Measurements from ENCODE around the gene C1QTNF1.
"Not testable (repeated sequence)": the region's sequence is repeated elsewhere in the genome, so short reads cannot be mapped to it uniquely, and the experiment has no call there.

Gene C1QTNF1

DNA sequence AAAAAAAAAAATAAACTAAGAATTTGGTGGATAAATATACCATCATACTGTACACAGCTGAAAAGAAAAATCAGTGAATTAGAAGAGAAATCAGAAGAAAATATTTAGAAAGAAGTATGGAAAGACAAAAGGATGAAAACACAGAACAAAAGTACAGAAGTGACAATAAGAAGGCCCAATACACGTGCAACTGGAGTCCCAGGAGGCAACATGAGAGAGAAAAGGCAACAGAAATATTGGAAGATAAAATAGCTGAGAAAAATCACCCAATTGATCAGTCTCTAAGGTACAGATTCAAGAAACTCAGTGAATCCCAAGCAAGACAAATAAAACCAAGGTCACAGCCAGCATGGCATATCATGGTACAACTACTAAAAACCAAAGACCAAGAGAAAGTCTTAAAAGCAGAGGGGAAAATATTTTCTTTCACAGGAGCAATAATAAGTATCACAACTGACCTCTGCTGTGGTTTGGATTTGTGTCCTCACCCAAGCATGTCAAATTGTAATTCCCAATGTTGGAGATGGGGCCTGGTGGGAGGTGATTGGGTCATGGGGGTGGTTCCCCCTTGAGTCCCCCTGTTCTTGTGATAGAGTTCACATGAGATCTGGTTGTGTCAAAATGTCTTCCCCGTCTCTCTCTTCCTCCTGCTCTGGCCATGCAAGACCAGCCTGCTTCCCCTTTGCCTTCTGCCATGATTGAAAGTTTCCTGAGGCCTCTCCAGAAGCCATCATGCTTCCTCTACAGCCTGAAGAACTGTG, 30.4 kb downstream of the C1QTNF1 start:
- no peak for DNase-seq (ENCODE audit: low spot score)

DNA sequence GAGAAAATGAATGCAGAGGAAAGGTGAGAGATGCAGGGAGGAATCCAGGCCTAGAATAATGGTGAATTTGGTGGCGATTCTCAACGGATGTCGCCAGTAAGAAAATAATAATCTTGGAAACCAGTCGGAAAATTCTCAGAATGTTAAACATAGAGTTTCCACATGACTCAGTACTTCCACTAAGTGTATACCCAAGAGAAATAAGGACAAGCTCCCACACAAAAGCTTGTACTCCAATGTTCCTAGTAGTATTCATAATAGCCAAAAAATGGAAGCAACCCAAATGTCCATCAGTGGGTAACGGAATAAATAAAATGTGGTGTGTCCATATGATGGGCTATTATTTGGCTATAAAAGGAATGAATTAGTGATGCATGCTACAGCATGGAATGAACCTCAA, 31.2 kb downstream of the C1QTNF1 start:
- no peak for DNase-seq (ENCODE audit: low spot score)

DNA sequence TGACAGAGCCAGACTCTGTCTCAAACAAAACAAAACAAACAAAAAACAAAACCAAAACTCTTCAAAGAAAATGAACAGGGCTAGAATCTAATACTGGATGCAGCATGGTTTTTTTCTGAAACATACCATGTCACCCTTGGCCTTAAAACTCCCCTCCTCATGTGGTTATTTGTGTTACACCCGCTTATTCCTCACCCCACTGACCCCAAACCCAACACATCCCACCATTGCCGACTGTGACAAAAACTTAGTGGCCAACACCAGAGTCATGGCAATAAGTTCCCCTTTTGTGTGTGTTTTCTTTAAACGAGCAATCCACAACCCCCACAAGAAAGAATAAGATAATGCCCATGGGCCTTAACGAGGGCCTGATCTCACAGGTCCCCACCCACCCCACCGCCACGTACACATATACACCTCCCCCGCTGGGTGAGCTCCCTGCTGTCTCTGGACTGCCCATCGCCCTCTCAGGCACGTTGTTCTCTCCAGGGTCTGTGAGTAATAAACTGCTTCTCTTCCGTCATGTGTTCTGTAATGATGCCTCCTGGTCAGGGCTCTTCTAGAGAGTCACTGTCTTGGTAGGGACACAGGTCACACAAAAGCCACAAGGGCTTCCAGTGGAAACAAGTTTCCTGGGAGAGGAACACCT, 33.9 kb downstream of the C1QTNF1 start:
- DNase-seq (ENCODE audit: low spot score), result no peak

DNA sequence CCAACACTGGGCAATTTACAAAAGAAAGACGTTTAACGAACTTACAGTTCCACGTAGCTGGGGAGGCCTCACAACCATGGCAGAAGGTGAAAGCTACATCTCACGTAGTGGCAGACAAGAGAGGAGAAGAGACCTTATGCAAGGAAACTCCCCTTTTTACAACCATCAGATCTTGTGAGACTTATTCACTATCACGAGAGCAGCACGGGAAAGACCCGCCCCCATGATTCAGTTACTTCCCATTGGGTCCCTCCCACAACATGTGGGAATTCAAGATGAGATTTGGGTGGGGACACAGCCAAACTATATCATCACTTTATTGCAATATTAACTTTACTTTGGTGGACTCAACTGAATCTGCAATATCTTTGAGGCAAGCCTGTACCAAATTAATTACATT, 38.7 kb downstream of the C1QTNF1 start:
- no peak for DNase-seq (ENCODE audit: low spot score)

DNA sequence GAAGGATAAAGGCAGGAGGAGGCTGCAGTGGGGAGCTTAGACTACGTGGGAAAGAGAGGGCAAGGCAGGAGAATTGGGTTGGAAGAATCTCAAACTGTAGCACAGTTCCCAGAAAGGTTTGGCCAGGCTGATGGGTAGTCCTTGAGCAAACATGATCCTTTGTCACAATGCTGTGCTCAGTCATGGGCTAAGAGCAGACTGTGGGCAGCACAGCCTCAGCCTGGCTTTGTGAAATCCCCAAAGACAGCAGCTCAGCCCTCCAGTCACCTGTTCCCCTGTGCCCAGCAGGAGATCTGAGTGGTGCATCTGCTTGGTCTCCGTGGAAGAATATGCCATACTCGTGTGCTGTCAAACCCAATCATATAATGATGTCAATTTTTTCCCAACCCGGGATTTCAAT, 40.1 kb downstream of the C1QTNF1 start:
- no peak for DNase-seq (ENCODE audit: low spot score)

DNA sequence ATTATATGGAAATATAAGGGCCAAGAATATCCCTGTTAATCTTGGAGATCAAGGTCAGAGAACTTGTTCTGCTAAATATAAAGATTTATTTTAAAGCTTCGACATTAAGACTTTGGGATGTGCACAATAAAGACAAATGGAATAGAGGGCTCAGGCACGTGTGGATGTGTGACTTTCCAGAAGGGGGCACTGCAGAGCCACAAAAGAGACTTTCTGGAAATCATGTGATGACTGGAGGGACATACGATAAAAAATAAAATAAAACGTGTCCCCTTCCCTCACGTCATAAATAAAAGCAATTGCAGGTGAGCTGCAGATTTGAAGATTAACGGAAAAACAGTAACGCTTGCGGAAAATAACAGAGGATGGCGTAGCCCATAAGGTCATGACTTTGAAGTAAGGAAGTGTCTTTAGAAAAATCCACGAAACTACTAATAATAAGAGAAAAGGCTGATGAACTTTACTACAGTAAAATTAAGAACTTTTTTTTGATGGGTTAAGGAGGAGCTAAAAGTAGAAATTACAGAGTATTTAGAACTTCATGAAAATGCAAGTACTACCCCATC, 41.2 kb downstream of the C1QTNF1 start:
- DNase-seq (ENCODE audit: low spot score), result no peak

DNA sequence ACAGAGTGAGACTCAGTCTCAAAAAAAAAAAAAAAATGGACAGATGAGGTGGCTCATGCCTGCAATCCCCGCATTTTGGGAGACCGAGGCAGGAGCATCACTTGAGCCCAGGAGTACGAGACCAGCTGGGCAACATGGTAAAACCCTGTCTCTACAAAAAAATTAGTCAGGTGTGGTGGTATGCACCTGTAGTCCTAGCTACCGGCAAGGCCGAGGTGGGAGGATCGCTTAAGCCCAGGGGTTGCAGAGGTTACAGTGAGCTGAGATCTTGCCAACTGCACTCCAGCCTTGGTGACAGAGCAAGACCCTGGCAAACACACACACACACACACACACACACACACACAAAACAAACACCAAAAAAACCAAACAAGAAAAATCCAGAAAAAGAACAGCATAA, 43.0 kb downstream of the C1QTNF1 start:
- DNase-seq (ENCODE audit: low spot score), result no peak

DNA sequence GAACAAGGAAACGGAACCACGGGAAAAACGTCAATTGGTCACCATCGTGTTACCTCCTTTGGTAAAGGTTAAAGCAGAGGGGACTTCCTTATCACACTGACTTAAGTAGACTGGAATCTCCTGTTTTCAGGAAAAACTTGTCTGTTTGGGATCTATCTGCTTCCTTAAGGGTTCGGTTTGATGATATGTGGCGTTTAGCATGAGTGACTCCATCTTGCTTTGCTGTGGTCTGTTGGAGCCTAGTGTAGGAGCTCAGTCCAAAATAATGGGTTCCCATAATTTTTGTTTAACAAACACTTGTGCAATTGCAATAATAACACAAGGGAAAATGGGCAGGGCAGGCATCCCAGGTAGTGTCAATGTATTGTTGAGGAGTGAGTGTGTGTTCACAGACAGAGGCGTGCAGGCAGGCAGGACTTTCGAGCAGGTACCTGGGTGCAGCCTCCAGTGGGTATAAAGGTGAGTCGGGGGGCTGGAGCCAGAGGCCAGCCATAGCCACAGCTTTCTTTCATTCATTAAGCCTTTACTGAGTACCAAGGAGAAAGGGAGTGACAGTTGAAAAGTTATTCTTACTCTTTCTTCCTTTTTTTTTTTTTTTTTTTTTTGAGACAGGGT, 46.4 kb downstream of the C1QTNF1 start:
- DNase-seq (ENCODE audit: low spot score), result no peak

DNA sequence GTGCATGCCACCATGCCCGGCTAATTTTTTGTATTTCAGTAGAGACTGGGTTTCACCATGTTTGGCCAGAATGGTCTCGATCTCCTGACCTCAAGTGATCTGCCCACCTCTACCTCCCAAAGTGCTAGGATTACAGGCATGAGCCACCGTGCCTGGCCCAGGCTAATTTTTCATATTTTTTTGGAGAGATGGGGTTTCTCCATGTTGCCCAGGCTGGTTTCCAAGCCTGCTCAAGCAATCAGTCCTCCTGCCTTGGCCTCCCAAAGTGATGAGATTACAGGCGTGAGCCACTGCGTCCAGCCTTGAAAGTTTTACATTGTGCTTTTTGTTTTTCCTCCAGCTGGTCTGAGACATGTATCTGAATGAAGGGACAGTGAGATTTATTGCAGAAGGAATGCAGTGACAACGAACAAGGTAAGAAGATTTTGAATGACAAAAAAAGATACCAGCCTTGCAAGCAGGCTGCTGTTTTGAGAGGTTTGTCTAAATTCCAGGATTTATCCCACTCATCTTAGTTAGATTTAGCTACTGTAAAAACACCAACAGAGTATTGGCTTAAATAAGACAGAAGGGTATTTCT, 47.3 kb downstream of the C1QTNF1 start:
- DNase-seq (ENCODE audit: low spot score), result no peak

DNA sequence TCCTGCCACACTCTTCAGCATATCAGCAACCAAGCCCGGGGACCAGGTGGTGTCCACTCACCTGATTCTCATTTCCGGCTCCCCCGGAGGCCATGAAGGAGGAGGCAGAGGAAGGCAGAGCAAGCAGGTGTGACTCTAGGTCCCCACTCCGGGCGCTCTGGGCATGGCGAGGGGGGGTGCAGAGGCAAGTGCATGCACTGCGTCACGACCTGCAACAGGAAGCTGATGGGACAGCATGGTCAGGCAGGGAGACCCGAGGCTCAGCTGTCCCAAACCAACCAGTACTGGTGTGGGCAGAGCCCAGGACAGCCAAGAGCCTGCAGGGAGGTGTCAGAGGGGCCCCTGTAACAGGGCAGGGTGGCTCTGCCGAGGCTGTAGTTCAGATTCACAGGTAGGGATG, 48.6 kb downstream of the C1QTNF1 start:
- peak; percentile 48 for DNase-seq (ENCODE audit: low spot score)

DNA sequence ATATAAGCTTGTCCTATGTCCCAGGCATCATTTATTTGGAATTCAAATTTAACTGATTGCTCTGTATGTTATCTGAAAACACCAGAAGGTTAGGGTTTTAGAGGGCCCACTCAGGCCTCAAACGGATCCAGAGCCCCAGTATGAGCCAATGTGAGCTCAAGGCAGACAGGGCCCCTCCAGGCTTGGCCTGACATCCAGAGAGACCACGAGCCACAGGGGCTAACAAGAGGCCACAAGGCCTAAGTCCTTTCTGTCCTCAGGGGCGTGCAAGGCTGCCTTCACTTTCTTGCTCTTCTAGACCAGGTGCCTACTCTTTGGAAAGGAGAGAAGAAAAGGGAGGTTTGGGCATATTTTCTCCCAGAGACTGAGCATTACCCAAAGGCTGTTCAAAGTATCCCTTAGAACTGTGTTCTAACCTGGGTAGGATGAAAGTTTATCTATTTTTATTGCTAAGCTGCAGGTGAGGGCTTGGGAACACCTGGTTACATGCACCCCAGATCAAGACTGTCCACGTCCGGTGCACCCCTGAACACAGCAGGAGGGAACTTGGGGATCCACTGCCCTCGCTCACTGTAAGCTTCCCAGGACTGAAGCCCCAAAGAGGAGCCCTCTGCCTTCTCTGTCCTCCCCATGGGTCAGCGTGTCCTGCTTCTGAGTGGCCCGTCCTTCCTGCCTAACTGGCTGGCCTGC, 49.2 kb downstream of the C1QTNF1 start:
- peak; percentile 44 for DNase-seq (ENCODE audit: low spot score)

DNA sequence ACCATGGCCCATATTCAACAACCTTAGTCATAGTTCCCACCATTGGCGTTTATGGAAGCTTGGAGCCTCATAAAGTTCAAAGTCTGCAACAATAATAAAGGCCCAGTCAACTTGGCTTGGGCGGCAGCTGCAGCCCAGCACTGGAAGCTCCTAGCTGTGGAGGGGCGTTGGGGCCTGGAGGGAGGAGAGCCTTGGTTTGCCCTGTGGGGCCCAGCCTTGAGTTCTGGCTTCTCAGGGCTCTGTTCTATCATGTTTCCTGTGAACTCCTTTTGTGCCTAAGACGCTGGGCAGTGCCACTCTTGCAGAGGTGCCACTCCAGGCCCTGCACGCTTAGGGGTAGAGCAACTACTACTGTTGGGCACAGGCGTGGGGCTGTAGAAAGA, 49.7 kb downstream of the C1QTNF1 start:
- DNase-seq (ENCODE audit: low spot score), result peak; percentile 44

DNA sequence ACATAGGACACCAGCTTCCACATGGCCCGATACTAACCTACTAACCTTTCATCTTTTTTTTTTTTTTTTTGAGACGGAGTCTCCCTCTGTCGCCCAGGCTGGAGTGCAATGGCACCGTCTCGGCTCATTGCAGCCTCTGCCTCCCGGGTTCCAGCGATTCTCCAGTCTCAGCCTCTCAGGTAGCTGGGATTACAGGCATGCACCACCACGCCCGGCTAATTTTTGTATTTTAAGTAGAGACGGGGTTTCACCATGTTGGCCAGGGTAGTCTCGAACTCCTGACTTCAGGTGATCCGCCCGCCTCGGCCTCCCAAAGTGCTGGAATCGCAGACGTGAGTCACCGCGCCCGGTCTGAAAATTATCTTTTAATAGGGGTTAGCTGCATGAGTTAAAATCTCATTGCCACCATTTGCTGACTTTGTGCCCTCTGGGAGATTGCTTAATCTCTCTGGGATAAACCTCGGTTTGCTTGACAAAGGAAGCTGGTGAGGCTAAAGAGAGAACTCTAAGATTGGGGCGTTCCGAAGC, 50.2 kb downstream of the C1QTNF1 start:
- not testable (repeated sequence) for DNase-seq (ENCODE audit: low spot score)

DNA sequence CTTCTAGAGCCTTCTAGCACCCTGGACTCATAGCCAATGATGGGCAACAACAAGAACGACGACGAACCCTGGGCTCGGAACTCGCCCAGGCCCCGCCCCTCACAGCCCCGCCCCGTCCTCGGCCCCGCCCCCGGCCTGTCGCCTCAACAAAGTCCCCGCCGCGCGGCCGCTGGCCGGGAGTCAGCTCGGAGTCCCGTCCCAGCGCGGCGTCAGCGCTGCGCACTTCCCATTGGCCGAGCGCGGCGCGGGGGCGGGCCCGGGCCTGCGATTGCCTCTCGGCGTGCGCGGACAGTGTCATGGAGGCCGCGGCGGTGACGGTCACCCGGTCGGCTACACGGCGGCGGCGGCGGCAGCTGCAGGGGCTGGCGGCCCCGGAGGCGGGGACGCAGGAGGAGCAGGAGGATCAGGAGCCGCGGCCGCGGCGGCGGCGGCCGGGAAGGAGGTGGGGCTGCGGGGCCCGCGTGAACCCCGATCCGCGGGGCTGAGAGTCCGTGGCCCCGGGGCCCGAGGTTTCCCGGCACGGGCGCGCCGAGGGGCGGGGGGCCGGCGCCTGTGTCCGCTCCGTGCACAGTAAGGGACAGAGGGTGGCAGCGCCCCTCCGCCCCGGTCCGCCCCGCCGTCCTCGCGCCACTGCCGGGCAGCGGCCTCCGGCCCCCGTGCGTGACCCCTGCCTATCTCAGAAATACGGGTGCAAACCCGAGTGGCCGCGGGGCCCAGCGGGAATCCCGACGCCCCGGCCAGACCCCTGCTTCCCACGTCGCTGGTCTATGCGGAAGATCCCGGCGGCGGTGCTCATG, 50.9 kb downstream of the C1QTNF1 start, which contains the start of gene ENGASE:
ENGASE (plus strand) TSS at position 176 of the 797 bp plus-strand sequence; CDS start at position 297, 121 bp downstream.
- DNase-seq (ENCODE audit: low spot score), result peak; percentile 99

DNA sequence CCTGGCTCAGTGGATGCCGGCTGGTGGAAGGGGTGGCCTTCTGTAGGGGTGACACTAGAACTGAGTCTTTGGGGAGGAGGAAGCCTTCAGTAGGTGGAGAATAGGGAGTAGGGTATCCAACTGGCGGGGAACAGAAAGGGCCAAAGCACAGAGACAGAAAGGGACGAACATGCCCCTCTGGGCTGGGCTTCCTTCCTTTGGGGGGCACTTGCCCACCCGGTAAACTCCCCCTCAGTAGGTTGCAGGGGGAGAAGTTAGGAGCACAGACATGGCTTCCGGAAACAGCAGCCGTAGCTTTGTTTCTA, 51.4 kb downstream of the C1QTNF1 start:
- no peak for DNase-seq (ENCODE audit: low spot score)

DNA sequence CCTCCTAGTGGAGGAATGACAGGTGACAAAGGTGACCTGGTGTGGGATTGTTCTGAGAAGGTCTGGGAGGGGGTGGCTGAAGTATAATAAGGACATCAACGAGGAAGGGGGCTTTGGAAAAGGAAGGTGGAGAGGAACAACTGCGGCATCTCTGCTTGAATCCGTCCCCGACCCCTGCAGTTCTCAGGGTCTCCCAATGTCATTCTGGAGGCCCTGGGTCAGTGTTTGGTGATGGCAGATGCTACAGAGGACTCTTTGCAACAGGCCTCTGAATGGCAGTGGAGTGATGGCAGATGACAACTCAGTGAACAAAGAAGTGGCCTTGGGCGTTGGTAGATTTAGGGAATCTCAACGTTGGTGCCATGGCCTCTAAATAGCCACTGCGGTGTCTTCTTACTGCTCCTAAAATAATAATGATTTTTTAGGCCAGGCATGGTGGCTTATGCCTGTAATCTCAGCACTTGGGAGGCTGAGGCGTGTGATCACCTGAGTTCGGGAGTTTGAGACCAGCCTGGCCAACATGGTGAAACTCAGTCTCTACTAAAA, 52.0 kb downstream of the C1QTNF1 start:
- no peak for DNase-seq (ENCODE audit: low spot score)

DNA sequence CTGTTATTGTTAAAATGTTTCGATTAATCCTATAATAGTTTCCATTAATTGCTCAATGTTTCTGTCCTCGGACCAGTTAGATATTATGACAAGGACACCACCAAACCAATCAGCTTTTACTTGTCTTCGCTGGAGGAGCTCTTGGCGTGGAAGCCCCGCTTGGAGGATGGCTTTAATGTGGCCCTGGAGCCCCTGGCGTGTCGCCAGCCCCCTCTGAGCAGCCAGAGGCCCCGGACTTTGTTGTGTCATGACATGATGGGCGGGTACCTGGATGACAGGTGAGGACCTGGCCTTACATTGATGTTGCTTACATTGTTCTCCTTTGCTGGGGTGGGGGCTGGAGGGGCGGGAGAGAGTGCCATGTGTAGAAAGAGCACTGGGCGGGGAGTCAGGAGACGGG, 53.6 kb downstream of the C1QTNF1 start:
- no peak for DNase-seq (ENCODE audit: low spot score)

DNA sequence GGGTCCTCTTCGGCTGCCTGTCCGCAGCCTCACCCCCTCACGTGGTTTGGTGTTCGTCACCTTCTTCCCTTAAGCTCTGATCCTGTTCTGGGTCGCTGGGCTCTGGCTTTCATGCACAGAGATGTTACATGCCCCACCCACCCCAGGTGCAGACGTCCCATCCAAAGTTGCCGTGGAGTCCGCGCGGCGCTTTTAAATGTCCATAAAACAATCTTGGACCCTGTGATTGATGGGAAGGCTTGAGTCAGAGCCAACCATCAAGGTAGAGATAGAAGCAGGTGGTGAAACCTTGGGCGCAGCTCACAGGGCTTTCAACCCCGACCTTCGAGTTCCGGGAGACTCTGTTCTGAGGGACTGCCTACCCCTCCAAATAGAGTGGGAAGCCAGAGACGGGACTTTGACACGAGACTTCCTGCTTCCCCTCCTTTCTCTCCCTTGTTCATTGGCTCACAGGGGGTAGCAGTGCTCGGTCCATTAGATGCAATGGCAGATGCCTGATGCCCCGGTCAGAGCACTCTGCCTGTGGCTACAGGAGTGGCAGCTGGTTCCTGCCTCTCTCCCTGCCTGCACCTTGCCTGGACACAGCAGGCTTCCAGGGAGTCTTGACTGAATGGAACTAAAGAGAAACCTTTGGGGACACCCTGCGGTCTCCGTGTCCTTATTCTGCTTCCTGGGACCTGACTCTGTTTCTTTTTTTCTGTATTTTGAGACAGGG, 54.7 kb downstream of the C1QTNF1 start:
- DNase-seq (ENCODE audit: low spot score), result no peak

DNA sequence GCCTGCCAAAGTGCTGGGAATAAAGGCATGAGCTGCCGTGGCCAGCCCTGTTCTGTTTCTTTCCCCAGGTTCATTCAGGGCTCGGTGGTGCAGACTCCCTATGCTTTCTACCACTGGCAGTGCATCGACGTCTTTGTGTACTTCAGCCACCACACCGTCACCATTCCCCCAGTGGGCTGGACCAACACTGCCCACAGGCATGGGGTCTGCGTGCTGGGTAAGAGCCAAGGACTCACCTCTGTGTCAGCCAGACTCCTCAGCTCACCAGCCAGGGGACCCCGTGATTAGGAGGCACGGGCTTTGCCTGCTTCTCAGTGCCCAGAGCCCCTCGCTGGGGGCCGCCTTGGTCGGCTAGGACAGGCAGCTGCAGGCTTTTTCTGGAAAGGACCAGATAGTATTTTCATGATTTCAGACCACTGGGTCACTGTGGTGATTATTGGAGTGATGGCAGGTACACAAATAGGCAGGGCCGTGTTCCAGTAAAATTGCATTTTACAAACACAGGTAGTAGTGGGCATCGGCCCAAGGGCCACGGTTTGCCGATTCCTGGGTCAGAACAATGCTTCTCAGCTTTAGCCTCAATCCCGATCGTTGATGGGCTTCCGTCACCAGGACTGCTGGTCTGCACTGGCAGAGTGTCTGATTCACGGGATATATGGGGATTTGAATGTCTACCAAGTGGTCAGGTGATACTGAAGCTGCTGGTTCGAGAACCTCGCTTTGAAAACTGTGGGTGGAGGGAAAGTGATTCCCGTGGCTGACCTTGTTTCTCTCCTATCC, 55.6 kb downstream of the C1QTNF1 start:
- DNase-seq (ENCODE audit: low spot score), result no peak
